Right renal cortex interstitium (tissue), 3 donors: ENCODE results near the gene MICU1. TPM values are rescaled to one million over a fixed set of nuclear protein-coding genes. Genes with fewer than 3 reads are reported as not detected.
"Not testable (repeated sequence)": the region's sequence is repeated elsewhere in the genome, so short reads cannot be mapped to it uniquely, and the experiment has no call there.

Source experiments
- DNase-seq, 3 donors: peaks; one replicate each; pipeline ENCODE4 v3.0.0-alpha.2; 2013; ENCODE audit warnings: low read depth in 3 of 3, low spot score in 2 of 3
- polyA plus RNA-seq, 3 donors: library from polyadenylated mRNA; unstranded; fragments of 120-200 nt; gene quantifications; one replicate each; pipeline ENCODE4 v1.2.1, GENCODE V29; 2013; ENCODE audit not compliant: insufficient read length in 3 of 3

MICU1 gene
- polyA plus RNA-seq, 3 donors = 81.8 to 96.0 (median 92.6) TPM

DNA sequence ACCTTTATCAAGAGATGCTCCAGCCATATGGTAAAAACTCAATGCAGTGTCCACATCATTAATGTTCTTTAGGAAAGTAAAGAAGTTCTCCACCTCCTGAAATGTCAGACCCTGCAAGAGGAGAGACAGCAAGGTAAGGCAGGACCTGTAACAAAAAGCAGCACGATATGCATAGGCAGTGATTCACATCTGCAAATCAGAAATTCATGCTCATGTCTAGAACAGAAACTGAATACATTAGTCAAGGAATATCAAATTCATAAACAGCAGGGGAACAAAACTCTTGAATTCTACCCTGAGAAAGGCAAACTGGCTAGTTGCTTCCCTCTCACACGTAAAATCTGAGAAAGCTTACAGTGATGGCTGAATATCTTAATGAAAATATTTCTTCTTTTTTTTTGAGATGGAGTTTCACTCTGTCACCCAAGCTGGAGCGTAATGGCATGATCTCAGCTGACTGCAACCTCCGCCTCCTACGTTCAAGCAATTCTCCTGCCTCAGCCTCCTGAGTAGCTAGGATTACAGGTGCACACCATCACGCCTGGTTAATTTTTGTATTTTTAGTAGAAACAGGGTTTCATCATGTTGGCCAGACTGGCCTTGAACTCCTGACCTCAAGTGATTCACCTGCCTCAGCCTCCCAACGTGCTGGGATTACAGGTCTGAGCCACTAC lies 217.8 kb downstream of the MICU1 start:
- DNase-seq = no peak

DNA sequence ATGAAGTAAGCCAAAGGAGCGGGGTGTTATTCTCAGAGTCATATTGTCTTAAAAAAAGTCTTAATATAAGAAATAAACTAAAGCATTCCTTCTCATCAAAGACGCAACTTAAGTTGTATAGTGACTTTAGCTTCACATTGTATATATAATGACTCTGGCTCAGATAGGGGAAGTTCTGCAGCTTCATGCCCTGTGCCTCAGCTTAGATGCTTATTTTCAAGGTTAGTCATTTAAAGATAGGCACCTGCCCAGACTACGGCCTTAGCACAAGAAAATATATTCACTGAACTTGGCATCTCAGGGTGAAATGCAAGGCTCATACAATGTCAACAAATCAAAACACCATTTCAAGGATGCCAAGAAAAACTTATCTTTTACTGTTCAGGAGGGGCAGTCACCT lies 218.4 kb downstream of the MICU1 start:
- DNase-seq = no peak

- DNase-seq = not testable (repeated sequence)
Observed at GRCh38 chr10:72395581-72395980, 230.3 kb downstream of the MICU1 start.

DNA sequence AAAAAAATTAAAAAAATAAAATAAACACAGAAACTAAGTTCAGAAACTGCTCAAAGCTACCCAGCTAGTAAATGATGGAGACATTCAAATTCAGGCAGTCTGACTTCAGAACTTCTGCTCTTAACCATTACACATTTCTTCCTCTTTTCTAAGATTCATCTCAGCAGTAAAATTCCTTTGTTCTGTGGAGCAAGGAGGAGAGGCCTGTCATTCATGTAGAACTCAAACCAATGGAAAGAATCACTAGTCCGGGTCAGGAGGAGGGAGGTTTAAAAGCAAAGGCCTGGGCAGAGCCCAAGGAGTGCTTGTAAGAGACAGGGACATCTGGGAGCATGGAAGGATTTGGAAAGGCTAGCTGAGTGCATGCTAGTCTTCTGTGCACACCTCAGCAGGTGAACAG lies 233.3 kb downstream of the MICU1 start:
- no peak for DNase-seq

DNA sequence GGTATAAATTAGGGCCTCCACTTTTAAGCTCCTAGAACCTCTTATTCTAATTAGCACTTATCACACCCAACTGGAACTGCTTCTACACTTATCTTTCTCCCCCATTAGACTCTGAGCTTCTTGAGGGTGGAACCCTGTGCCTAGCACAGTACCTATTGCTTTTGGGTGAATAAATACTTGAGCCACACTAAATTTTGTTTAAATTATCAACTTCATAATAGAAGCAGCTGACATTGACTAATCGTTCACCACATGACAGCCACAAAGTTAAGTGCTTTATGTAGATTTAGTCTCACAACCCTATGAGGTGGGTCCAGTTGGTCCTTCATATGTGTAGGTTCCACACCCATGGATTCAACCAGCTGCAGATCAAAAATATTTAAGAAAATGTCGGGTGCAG lies 235.1 kb downstream of the MICU1 start:
- DNase-seq = no peak

- DNase-seq = no peak
Observed at GRCh38 chr10:72389716-72390115, 236.2 kb downstream of the MICU1 start.

- DNase-seq = no peak
Observed at GRCh38 chr10:72389014-72389413, 236.9 kb downstream of the MICU1 start.

DNA sequence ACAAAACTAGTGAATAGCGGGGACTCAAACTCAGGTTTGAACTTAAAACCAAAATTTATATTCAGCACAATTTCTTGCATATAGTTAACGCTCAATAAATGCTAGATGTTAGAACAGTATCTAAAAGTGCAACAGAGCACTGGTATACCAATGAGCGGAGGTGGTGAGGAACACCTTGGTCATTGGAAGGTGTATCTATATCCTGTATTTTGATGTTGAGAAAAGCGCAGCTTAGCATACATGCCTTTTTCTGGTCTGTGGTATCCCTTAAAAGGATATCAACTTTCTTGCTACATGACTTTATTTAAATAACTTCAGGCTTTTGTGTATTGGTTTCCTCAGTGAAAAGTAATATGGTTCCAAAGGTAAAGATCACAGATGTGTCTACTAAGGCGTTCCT lies 237.8 kb downstream of the MICU1 start:
- DNase-seq = no peak

GRCh38 chr10:72386916-72387586 lies 238.8 kb downstream of the MICU1 start:
- no peak for DNase-seq

DNA sequence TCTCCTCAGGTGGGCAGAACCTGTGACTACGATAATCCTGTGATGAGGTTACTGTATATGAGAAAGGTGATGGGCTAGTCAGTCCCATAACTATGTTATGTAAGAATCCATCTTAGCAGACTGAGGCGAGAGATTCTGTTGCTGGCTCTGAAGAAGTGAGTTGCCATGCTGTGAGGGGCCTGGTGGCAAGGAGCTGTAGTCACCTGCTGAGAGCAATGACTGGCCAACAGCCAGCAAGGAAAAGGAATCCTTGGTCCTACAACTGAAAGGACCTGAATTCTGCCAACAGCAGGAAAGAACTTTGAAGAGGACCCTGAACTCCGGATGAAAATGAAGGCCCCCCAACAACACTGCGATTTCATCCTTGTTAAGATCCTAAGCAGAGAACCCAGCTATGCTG lies 240.2 kb downstream of the MICU1 start:
- no peak for DNase-seq

DNA sequence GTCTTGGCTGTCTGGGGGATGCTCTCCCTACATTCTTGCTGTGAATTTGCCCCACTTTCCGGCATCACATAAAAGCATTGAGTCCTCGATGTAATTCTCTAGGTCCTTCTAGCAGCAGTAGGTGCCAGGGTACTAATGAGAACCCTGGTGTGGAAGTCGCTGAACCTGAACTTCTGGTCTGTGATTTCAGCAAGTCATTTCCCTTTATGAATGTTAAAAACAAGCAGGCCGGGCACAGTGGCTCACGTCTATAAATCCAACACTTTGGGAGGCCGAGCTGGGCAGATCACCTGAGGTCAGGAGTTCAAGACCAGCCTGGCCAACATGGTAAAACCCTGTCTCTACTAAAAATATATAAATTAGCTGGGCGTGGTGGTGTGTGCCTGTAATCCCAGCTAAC lies 240.9 kb downstream of the MICU1 start:
- not testable (repeated sequence) for DNase-seq

DNA sequence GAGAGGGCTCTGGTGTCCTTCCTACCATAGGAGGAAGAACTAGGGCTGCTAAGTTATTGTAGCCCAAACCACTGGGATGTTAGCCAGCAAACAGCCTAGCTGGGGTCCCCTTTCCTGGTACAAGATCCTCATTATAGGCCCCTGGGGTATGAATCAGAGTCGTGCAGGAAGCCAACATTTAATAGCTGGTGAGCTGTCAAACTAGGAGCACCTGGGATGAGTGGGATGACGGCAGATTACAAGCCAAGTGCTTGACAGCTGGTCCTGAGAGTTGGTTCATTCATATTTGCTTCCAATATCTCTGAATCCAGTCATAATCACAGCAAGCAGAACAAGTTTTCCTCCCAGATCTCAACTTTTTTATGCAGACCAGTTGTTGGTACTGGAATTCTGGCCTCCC lies 246.1 kb downstream of the MICU1 start:
- DNase-seq = no peak

DNA sequence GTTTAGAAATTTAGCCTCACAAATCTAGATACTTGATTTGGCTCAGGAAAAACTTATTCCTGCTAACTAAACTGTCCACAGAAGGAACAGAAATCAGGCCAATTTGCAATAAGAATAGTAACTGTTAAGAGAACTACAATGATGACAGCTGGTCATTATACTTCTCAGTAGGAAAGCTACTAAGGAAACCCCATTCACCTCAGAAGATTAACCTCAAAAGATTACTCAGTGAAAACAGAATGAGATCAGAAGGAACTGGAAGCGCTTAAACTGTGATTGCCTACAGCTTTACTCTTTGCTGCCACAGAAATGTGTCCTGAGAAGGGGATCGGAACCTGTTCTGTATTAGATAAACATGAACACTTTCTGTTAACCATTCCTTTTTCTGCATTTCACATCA lies 246.8 kb downstream of the MICU1 start:
- no peak for DNase-seq

- no peak for DNase-seq
Observed at GRCh38 chr10:72375585-72375984, 250.3 kb downstream of the MICU1 start.

- no peak for DNase-seq
Observed at GRCh38 chr10:72375173-72375572, 250.7 kb downstream of the MICU1 start.

GRCh38 chr10:72370201-72370722 lies 255.6 kb downstream of the MICU1 start:
- DNase-seq = no peak

DNA sequence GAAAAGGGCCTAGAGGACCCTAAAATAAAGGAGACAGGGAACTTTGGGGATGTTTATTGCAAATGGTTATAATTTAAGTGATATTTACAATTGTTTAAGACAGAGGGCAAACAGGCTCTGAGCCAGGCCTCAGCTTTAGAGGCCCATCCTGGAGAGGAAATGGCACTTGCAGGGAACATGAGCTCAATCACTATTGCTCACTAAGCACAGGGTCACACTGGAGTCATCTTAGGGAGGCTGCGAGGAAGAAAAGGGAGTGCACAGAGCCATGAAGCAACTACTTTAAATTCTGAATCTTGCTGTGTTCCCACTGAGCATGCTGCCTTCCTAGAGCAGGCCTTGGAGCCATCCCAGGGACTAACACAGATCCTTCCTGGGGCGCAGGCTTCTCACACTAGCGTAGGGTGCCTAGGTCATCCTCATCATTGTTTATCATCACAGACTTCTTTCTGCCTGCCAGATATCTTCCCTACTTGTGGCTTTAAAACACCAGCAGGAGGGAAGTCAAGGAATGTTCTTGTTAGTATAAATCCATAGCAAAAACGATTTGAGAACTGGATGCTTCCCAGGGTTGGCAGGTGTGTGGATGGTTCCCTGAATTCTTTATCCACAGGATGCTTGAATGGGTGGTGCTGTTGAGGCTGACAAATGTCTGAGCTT lies 258.4 kb downstream of the MICU1 start:
- no peak for DNase-seq

- no peak for DNase-seq
Observed at GRCh38 chr10:72365106-72365895, 260.6 kb downstream of the MICU1 start.

GRCh38 chr10:72364239-72364777 lies 261.6 kb downstream of the MICU1 start:
- peak; percentile 80 to 87 (median 85) for DNase-seq

GRCh38 chr10:72356987-72357386 lies 268.9 kb downstream of the MICU1 start:
- no peak for DNase-seq

GRCh38 chr10:72356115-72356514 lies 269.8 kb downstream of the MICU1 start:
- no peak for DNase-seq
